ENCODE results near the gene IFRD2. TPM values are rescaled to one million over a fixed set of nuclear protein-coding genes. Genes with fewer than 3 reads are reported as not detected.

The IFRD2 gene
- total RNA-seq, 1 experiment from 2014 or later, result 111 TPM

GRCh38 chr3:50275996-50276761 is 16.1 kb downstream of the IFRD2 start:
- ChIA-PET CTCF (interaction anchor here (0.6 to 0.7 kb wide), 2 partner anchors 40 to 58 kb away, joined by 3 to 5 read pairs; partner anchors contain the start of gene GNAI2), POLR2A (no interaction called here)
- in situ Hi-C loops (cut with HindIII; ENCODE audit: low pct_unique_long_range_greater_than_20kb, low sequenced_read_pairs) (no loop called here), intact Hi-C loops (cut with micrococcal nuclease; ENCODE audit: unreplicated experiment) (no loop called here)
- ATAC-seq, result no peak
- Histone ChIP-seq H3K4me3 (ENCODE audit: low read depth in 2 of 2, low read length in 2 of 2) (no peak overlapping the region), H3K27me3 (ENCODE audit: control insufficient read depth, insufficient read depth, low read length) (no peaks in the 10 kb centered on the region), H3K4me1 (ENCODE audit: control insufficient read depth, insufficient read depth, low read length) (no peaks in the 10 kb centered on the region; the same call in 1 of the 2 replicates), H3K36me3 (ENCODE audit: control insufficient read depth, insufficient read depth, low read length) (no peaks in the 10 kb centered on the region), H3K27ac (ENCODE audit: low read length) (no peak overlapping the region), H3K9me3 (ENCODE audit: control insufficient read depth, insufficient read depth, low read depth, low read length) (no peaks in the 10 kb centered on the region)
- DNase-seq (ENCODE audit: low read depth, low spot score), result no peak
- TF ChIP-seq SIN3A (IDR thresholded peaks at IDR 0.05; ENCODE audit: borderline replicate concordance, insufficient read depth, low read depth, low read length) (no peak), POLR2AphosphoS5 (IDR thresholded peaks at IDR 0.05; ENCODE audit: low read depth, low read length) (no peak), REST (IDR thresholded peaks at IDR 0.05; ENCODE audit: insufficient read depth in 1 of 2, low read depth in 2 of 2, low read length in 1 of 2) (no peak), TCF7L2 (IDR thresholded peaks at IDR 0.05; ENCODE audit: low read depth, low read length) (no peak)
- TF ChIP-seq, protein P1, sequence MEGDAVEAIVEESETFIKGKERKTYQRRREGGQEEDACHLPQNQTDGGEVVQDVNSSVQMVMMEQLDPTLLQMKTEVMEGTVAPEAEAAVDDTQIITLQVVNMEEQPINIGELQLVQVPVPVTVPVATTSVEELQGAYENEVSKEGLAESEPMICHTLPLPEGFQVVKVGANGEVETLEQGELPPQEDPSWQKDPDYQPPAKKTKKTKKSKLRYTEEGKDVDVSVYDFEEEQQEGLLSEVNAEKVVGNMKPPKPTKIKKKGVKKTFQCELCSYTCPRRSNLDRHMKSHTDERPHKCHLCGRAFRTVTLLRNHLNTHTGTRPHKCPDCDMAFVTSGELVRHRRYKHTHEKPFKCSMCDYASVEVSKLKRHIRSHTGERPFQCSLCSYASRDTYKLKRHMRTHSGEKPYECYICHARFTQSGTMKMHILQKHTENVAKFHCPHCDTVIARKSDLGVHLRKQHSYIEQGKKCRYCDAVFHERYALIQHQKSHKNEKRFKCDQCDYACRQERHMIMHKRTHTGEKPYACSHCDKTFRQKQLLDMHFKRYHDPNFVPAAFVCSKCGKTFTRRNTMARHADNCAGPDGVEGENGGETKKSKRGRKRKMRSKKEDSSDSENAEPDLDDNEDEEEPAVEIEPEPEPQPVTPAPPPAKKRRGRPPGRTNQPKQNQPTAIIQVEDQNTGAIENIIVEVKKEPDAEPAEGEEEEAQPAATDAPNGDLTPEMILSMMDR (IDR thresholded peaks at IDR 0.05), result no peak
- no TSS peak for BruUV-seq (replicated peaks)

GRCh38 chr3:50275141-50275995 is 16.9 kb downstream of the IFRD2 start:
- Histone ChIP-seq H3K4me1 (ENCODE audit: control insufficient read depth, insufficient read depth, low read length) (no peaks in the 10 kb centered on the region; the same call in 1 of the 2 replicates), H3K27me3 (ENCODE audit: control insufficient read depth, insufficient read depth, low read length) (no peaks in the 10 kb centered on the region), H3K4me3 (ENCODE audit: low read depth in 2 of 2, low read length in 2 of 2) (no peak overlapping the region), H3K9me3 (ENCODE audit: control insufficient read depth, insufficient read depth, low read depth, low read length) (no peaks in the 10 kb centered on the region), H3K27ac (ENCODE audit: low read length) (no peak overlapping the region), H3K36me3 (ENCODE audit: control insufficient read depth, insufficient read depth, low read length) (no peaks in the 10 kb centered on the region)
- no peak for ATAC-seq
- intact Hi-C loops (cut with micrococcal nuclease; ENCODE audit: unreplicated experiment), result no loop called here
- no TSS peak for BruUV-seq (replicated peaks)
- ChIA-PET POLR2A (no interaction called here), CTCF (interaction anchor here (0.6 to 1.4 kb wide), 5 partner anchors 39 to 139 kb away, joined by 3 to 5 read pairs (median 3); partner anchors contain the start of gene GNAI2)
- TF ChIP-seq REST (IDR thresholded peaks at IDR 0.05; ENCODE audit: insufficient read depth in 1 of 2, low read depth in 2 of 2, low read length in 1 of 2), result no peak
- no peak for TF ChIP-seq SIN3A (IDR thresholded peaks at IDR 0.05; ENCODE audit: borderline replicate concordance, insufficient read depth, low read depth, low read length)
- TF ChIP-seq TCF7L2 (IDR thresholded peaks at IDR 0.05; ENCODE audit: low read depth, low read length), result no peak
- no peak for TF ChIP-seq POLR2AphosphoS5 (IDR thresholded peaks at IDR 0.05; ENCODE audit: low read depth, low read length)
- TF ChIP-seq, protein P1 (IDR thresholded peaks at IDR 0.05), result no peak
- DNase-seq (ENCODE audit: low read depth, low spot score), result no peak
- in situ Hi-C loops (cut with HindIII; ENCODE audit: low pct_unique_long_range_greater_than_20kb, low sequenced_read_pairs), result no loop called here

All from Panc1 (cell line).